LNCAP (cell line): ENCODE measurements around the gene PRMT1.

Source experiments
- TF ChIP-seq, protein P1 (sequence below): fragments of 450-650 bp; IDR thresholded peaks from 2 replicates; pipeline ENCODE4 v1.5.1; 2017; ENCODE audit warnings: mild to moderate bottlenecking

Gene PRMT1

DNA sequence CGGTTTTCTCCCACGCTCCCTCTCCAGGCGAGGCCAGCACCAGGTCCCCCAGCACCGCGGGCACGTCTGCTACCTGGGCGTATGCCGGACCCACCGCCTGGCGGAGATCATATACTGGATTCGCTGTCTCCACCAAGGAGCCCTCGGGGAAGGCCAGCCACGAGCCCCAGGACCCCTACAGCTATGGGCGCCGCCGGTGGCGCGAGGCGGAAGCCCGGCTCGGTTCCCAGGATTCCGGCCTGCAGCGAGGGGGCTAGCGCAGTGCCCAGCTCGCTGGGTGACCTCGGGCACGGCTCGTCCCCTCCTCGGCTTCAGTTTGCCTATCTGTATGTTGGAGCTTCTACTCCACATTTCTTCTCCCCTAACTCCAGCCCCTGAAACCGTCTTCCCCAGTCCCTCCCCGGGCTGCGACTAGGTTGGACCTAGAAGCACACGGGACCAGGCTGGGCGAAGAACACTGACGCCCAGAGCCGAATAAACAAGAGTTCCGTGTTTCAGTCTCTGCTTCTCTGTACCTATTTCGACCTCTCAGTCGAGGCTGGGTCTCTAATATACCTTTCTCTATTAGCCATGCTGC is 13.1 kb downstream of the PRMT1 start:
- TF ChIP-seq, protein P1, sequence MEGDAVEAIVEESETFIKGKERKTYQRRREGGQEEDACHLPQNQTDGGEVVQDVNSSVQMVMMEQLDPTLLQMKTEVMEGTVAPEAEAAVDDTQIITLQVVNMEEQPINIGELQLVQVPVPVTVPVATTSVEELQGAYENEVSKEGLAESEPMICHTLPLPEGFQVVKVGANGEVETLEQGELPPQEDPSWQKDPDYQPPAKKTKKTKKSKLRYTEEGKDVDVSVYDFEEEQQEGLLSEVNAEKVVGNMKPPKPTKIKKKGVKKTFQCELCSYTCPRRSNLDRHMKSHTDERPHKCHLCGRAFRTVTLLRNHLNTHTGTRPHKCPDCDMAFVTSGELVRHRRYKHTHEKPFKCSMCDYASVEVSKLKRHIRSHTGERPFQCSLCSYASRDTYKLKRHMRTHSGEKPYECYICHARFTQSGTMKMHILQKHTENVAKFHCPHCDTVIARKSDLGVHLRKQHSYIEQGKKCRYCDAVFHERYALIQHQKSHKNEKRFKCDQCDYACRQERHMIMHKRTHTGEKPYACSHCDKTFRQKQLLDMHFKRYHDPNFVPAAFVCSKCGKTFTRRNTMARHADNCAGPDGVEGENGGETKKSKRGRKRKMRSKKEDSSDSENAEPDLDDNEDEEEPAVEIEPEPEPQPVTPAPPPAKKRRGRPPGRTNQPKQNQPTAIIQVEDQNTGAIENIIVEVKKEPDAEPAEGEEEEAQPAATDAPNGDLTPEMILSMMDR = no peak; the same call in 1 of the 2 replicates

DNA sequence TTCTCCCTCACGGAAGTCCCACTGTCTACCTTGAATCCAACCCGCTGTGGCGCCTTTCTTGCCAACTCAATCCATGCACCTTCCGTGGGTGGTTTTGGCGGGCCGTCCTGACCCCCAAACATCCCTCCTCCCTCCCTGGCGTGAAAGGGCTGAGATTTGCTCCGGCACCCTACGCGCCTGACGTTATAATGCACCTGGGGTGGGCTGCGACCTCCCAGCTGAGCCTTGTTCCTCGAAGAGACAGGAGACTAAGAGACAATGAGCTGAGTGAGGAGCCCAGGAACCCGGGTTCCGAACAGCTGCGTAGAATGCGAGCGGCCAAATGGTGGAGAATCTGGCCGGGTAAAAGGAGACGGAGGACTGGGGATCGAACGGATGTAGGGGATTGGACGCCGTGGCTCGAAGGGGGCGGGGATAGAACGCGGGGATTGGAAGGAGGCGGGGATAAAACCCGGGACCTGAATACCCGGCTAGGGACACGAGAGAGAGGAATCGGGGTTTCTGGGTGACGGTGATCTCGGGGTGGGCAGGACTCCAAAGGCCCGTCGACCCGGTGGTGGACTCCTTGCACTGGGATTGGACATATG is 13.7 kb downstream of the PRMT1 start, which contains the start of gene CPT1C:
TSS of gene CPT1C (plus strand) at position 461 of the 587 bp plus-strand sequence. CDS start 1,137 bp downstream, outside the sequence.
- TF ChIP-seq, protein P1 = no peak

DNA sequence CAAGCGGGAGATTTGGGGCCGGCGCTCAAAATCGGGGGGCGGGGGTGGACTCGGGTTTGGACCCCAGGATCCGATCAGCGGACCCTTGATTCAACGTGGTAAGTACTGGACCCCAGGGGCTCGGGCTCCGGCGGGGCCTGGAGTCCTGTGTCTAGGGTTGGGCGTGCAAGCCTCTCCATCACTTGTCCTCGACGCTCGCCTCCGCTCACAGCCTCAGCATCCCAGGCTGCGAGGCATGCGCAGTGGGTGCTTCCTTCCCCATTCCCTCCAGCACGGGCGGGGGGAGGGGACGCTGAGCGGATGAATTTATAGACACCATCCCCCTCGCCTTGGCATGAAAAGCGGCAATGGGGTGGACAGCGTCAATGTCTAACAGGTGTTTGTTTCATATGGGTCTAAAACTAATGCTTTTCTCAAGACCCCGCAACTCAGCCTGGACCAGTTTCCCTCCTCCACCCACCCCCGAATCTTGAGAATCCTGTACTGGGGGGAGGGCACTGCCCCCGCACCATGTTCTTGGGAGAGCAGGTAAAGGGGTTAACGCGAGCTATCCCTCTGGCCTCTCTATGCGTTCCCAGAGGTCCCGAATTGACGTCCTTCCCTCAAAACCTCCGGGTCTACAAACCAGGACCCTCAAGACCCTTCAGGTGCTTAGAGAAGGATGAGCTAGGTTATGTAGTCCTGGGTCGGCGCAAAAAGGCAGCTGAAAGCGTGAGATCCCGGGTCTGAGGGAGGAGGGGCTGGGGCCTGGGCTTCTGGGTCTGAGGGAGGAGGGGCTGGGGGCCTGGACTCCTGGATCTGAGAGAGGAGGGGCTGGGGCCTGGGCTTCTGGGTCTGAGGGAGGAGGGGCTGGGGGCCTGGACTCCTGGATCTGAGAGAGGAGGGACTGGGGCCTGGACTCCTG is 14.4 kb downstream of the PRMT1 start:
- TF ChIP-seq, protein P1 = no peak

DNA sequence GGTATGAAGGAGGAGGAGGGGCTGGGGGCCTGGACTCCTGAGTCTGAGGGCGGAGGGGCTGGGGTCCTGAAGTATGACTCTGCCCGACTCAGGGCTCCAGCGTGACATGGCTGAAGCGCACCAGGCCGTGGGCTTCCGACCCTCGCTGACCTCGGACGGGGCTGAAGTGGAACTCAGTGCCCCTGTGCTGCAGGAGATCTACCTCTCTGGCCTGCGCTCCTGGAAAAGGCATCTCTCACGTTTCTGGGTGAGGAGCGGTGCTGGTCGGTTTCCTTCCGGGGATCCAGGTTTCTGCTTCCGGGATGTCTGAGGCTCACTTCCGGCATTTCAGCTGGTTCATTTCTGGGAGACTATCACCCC is 15.1 kb downstream of the PRMT1 start:
- TF ChIP-seq, protein P1 = no peak

DNA sequence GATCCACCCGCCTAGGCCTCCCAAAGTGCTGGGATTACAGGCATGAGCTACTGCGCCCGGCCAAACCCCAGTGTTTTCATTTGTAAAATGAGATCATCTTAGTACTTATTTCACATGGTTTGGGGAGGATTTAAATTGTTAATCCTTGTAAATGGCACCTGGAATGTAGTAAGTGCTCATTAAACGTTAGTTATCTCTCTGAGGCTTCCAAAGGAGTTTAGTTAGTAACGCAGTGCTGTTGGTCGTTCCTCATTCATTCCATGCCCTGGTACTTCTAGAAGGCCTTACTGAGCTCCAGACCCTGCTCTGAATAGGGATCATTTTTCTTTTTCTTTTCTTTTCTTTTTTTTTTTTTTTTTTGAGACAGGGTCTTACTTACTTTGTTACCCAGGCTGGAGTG is 19.0 kb downstream of the PRMT1 start:
- TF ChIP-seq, protein P1 = no peak

DNA sequence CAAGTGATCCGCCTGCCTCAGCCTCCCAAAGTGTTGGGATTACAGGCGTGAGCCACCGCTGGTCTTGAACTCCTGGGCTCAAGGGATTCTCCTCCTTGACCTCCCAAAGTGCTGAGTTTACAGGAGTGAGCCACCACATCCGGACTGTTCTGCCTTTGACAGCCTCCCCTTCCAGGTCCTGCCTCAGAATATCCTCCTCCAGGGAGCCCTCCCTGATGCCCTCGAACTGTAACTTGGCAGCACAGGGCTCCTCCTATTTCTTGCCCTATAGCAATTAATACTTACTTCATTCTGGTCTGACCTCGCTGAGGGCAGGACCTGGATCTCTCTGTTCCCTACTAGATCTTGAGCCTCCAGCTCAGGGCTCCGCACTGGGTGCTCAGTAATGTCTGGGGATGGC is 19.8 kb downstream of the PRMT1 start:
- TF ChIP-seq, protein P1 = no peak

DNA sequence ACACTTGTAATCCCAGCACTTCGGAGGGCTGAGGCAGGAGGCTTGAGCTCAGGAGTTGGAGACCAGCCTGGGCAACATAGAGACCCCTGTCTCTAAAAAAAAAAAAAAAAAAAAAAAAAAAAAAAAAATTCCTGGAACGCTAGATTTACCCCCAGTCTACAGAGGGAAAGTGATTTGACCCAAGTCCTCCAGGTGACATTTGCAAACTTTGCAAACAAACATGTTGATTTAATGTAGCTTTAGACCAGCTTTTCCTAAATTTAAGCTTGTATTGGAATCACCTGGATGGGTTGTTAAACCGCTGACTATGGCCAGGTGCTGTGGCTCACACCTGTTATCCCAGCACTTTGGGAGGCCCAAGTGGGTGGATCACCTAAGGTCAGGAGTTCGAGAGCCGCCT is 22.3 kb downstream of the PRMT1 start:
- TF ChIP-seq, protein P1 = no peak
